Pancreas (tissue), 10 donors: ENCODE data around the gene TIGAR. TPM values are rescaled to one million over a fixed set of nuclear protein-coding genes. Genes with fewer than 3 reads are reported as not detected.

Experiments used
- ATAC-seq, 4 donors: fragments of 200-7000 bp; cut with Tn5 transposase; one replicate each; pipeline versions ENCODE4 v1.8.0 to v1.9.1; 2020; ENCODE audit warnings: mild to moderate bottlenecking in 4 of 4, moderate library complexity in 4 of 4
- DNase-seq, 6 donors: peaks; one replicate each; pipeline ENCODE4 v3.0.0-alpha.2; 2020
- FAIRE-seq: peaks from 2 replicates; lab custom pipeline; 2012; peaks lifted over from hg19 to GRCh38; lab: Jason Lieb, UNC
- H3K27ac ChIP-seq, 4 donors: fragments of 200-600 bp; sonication (generic); 1 replicate in 3 of 4; 2 replicates in 1 of 4; pipeline versions ENCODE4 v1.5.0 to v1.8.0; 2020
- H3K27me3 ChIP-seq, 4 donors: fragments of 200-600 bp; one replicate each; pipeline ENCODE4 v1.8.0; 2021
- H3K36me3 ChIP-seq, 3 donors: fragments of 200-600 bp; sonication (generic) in 1 of 3; one replicate each; pipeline versions ENCODE4 v1.5.0 to v1.8.0; 2020 to 2021
- H3K4me1 ChIP-seq, 3 donors: fragments of 200-600 bp; one replicate each; pipeline ENCODE4 v1.8.0; 2021
- H3K4me3 ChIP-seq, 4 donors: fragments of 200-600 bp; sonication (generic) in 2 of 4; one replicate each; pipeline versions ENCODE4 v1.5.0 to v1.8.0; 2020 to 2021
- H3K9me3 ChIP-seq, 4 donors: fragments of 200-600 bp; one replicate each; pipeline ENCODE4 v1.8.0; 2021
- WGBS, 2 donors: extraction: QIAGEN DNeasy Blood & Tissue Kit; methylation state at CpG; one replicate each; pipeline ENCODE4 v1.1.7; 2013; 5-methylcytosine and 5-hydroxymethylcytosine counted together
- intact Hi-C, 3 donors: fragments of 100-400 bp; cut with DNase I; formaldehyde crosslinking; loops; one replicate each; pipeline versions ENCODE4 v1.11.1 to v1.14.2; 2022
- polyA plus RNA-seq, 2 donors: library from polyadenylated mRNA; stranded (reverse); fragments of 200-250 nt; gene quantifications; one replicate each; pipeline ENCODE4 v1.2.3, GENCODE V29; 2013
- total RNA-seq, 6 donors: library from RNA; stranded (reverse); fragmentation: NEBNext Ultra II Directional in 4 of 6; extraction: Animal tissue kit (Norgen Biotek cat#: 25700) in 4 of 6; gene quantifications; one replicate each; pipeline versions ENCODE4 v1.2.1 to v1.2.4, GENCODE V29; 2021 to 2023
- TF ChIP-seq, protein P1 (sequence below), 4 donors: fragments of 200-600 bp; sonication (generic) in 3 of 4; IDR thresholded peaks; one replicate each; pipeline versions ENCODE4 v1.5.0 to v1.8.0; 2021; ENCODE audit warnings: antibody characterized with exemption in 4 of 4
- donor health status: healthy with polysubstance abuse.
- donor health status: DM: no; HTN: no; CAD: no; lungs with moderate emphysema.
- donor health status: DM: no; HTN: no; CAD: no.
- donor health status: control.
- donor health status: control.
- donor health status: Bipolar disorder and iron deficiency.
- donor health status: DM: yes; HTN: yes; CAD: no.
- donor health status: DM: no; HTN: no; CAD: no.
- donor health status: DM: no; HTN: no; CAD: no.
- donor health status: DM: yes; HTN: yes; CAD: no.

Gene TIGAR
- total and polyA plus RNA-seq, 8 donors, result 0.51 to 5.5 (median 1.8) TPM

DNA sequence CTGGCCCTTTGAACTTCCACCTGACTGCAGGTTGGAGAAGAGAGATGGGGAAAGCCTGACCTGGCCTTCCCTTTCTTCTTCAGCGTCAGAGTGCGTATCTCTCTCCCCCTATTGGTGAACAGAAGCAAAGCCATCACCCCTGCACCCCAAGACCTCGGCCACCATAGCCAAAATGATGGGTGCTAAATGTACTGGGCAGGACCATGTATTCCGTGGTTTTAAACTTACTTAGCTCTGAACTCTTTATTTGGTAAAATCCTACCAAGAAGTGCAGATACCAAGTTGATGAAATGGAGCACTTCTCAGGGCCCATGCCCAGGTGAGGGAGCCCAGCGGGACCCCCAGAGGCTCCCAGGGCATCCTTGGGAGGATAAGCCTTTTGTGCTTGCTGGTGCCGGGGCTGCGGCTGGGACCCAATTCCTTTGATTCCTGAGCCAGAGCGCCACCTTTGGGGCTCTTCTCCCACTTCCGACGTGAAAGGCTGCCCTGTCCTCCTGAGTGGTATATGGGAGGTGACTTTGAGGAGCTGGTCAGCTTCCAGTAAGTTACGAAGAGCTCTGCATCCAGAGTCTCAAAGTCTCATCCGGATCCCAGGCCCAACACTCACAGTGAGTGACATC, 38.0 kb upstream of the TIGAR start:
- DNase-seq (no peak), ATAC-seq (no peak), FAIRE-seq (no peak)
- intact Hi-C loops, result loop anchor here in 1 of 3 donors (10.0 kb wide), 1 partner anchor 238 kb away; no protein-coding TSS in a partner anchor
- Histone ChIP-seq H3K27me3 (no peaks in the 10 kb centered on the region), H3K9me3 (no peaks in the 10 kb centered on the region), H3K27ac (no peak overlapping the region), H3K4me3 (no peak overlapping the region), H3K36me3 (peaks cover 0 to 24% (median 4%) of the 10 kb centered on the region in 3 donors), H3K4me1 (peaks cover 0 to 7% (median 4%) of the 10 kb centered on the region in 3 donors)
- TF ChIP-seq, protein P1, sequence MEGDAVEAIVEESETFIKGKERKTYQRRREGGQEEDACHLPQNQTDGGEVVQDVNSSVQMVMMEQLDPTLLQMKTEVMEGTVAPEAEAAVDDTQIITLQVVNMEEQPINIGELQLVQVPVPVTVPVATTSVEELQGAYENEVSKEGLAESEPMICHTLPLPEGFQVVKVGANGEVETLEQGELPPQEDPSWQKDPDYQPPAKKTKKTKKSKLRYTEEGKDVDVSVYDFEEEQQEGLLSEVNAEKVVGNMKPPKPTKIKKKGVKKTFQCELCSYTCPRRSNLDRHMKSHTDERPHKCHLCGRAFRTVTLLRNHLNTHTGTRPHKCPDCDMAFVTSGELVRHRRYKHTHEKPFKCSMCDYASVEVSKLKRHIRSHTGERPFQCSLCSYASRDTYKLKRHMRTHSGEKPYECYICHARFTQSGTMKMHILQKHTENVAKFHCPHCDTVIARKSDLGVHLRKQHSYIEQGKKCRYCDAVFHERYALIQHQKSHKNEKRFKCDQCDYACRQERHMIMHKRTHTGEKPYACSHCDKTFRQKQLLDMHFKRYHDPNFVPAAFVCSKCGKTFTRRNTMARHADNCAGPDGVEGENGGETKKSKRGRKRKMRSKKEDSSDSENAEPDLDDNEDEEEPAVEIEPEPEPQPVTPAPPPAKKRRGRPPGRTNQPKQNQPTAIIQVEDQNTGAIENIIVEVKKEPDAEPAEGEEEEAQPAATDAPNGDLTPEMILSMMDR (IDR thresholded peaks at IDR 0.05), result no peak
- WGBS, 2 donors, result 74% methylated on average over 12 of the region's 12 CpGs

DNA sequence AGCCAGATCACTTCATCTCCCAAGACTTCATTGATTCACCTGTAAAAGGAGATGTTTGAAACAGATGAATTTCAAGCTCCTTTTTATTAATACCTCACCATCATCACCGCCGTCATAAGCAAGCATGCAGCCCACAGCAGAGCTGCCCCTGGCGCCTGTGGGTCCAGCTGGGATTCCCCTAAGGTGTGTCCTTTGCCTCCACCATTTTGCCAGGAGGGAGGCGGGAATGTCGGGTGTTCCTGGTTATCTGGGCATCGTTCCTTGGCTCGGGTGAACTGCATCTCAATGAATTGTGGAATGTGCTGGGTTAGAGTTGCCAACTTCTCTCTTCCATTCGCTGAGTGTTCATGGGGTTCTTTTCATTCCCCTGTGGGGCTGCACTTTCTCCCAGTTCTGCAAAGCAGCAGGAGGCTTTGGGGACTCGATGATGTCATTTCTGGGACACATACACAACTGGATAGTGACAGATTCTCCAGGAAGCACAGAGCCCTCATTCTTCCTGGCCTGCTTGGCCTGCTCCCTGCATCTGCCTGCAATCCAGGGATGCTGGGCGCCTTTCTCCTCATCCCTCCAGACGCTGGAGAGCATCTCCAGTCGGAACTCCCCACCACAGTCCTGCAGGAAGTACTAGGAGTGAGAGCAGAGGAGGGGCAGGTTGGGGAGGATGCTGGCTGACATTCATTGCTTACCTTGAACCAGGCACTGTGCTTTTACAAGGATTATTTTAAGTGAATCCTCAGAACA, 37.3 kb upstream of the TIGAR start:
- Histone ChIP-seq H3K27ac (no peak overlapping the region), H3K27me3 (no peaks in the 10 kb centered on the region), H3K9me3 (no peaks in the 10 kb centered on the region), H3K36me3 (peaks cover 0 to 24% (median 4%) of the 10 kb centered on the region in 3 donors), H3K4me3 (no peak overlapping the region), H3K4me1 (peaks cover 0 to 7% (median 3%) of the 10 kb centered on the region in 3 donors)
- FAIRE-seq (no peak), DNase-seq (no peak), ATAC-seq (no peak)
- TF ChIP-seq, protein P1 (IDR thresholded peaks at IDR 0.05), result no peak
- intact Hi-C loops, result loop anchor here in 1 of 3 donors (10.0 kb wide), 1 partner anchor 239 kb away; no protein-coding TSS in a partner anchor
- WGBS, 2 donors, result 72 to 74% methylated on average over 12 of the region's 12 CpGs

DNA sequence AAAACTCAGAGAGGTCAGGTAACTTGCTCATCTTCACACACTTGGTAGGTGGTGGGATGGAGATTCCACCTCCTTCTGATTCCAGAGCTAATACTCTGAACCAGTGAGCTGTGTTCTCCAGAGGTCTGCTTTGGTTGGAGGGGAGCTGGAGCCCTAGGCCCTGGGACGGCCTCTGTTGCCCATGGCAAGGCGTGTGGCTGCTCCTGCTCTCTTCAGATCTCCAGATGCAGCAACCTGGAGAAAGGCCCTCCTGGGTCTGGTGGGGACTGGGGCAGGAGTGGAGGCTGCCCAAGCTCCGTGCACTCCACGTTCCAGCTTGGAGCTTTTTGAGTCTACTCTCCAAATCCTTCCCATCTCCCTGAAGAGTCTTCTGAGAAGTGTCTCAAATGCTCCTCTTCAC, 36.7 kb upstream of the TIGAR start:
- intact Hi-C loops, result loop anchor here in 1 of 3 donors (10.0 kb wide), 1 partner anchor 240 kb away; no protein-coding TSS in a partner anchor
- no peak for FAIRE-seq
- no peaks in the 10 kb centered on the region for H3K27me3 ChIP-seq
- peaks cover 0 to 27% (median 4%) of the 10 kb centered on the region in 3 donors for H3K36me3 ChIP-seq
- 92 to 93% methylated on average over 4 of the region's 4 CpGs for WGBS, 2 donors
- ATAC-seq, result no peak
- peaks cover 0 to 7% (median 0%) of the 10 kb centered on the region in 3 donors for H3K4me1 ChIP-seq
- no peaks in the 10 kb centered on the region for H3K9me3 ChIP-seq
- no peak for DNase-seq
- TF ChIP-seq, protein P1 (IDR thresholded peaks at IDR 0.05), result no peak
- no peak overlapping the region for H3K27ac ChIP-seq
- no peak overlapping the region for H3K4me3 ChIP-seq

DNA sequence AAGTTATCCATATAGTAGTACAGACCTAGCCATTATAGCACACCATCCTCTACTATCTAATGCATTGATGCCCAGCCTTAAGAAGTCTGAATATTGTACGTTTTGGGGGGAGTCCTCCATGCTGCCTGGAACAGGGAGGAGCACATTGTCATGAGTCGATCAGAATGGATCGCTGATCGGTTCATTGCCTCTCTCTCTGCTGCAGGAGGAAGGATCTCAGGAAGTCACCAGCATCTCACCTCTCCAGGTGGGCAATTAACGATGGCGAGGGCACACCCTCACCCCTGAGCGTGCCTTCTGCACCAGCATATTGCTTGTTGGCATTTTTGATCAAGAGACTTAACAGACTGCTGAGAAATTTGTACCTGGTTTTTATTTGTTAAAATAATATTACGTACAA, 35.9 kb upstream of the TIGAR start:
- H3K36me3 ChIP-seq, result peaks cover 0 to 29% (median 4%) of the 10 kb centered on the region in 3 donors
- FAIRE-seq (no peak), ATAC-seq (no peak), DNase-seq (no peak)
- no peak overlapping the region for H3K4me3 ChIP-seq
- H3K9me3 ChIP-seq, result no peaks in the 10 kb centered on the region
- no peak overlapping the region for H3K27ac ChIP-seq
- intact Hi-C loops, result loop anchor here in 1 of 3 donors (10.0 kb wide), 1 partner anchor 240 kb away; no protein-coding TSS in a partner anchor
- H3K27me3 ChIP-seq, result no peaks in the 10 kb centered on the region
- H3K4me1 ChIP-seq, result peaks cover 0 to 6% (median 0%) of the 10 kb centered on the region in 3 donors
- WGBS, 2 donors, result 81 to 84% methylated on average over 8 of the region's 8 CpGs
- TF ChIP-seq, protein P1 (IDR thresholded peaks at IDR 0.05), result no peak
